GM12872 (cell line): ENCODE data around the gene CAPS.

ENCODE experiments used
- CTCF ChIP-seq: IDR thresholded peaks from 3 replicates; pipeline ENCODE4 v1.5.1; 2011; ENCODE audit warnings: low read depth, mild to moderate bottlenecking, low read length, moderate library complexity; ENCODE audit not compliant: insufficient read depth

CAPS gene

GRCh38 chr19:5894704-5895349 lies 19.2 kb upstream of the CAPS start:
- no peak for TF ChIP-seq CTCF

GRCh38 chr19:5895409-5895808 lies 18.6 kb upstream of the CAPS start:
- no peak for TF ChIP-seq CTCF

- no peak for TF ChIP-seq CTCF
Measured at GRCh38 chr19:5895890-5896289, 18.2 kb upstream of the CAPS start.

- TF ChIP-seq CTCF: no peak
Measured at GRCh38 chr19:5896365-5897076, 17.5 kb upstream of the CAPS start.

GRCh38 chr19:5897189-5897969 lies 16.7 kb upstream of the CAPS start:
- no peak; the same call in 2 of the 3 replicates for TF ChIP-seq CTCF

GRCh38 chr19:5899728-5900526 lies 14.1 kb upstream of the CAPS start:
- no peak for TF ChIP-seq CTCF

GRCh38 chr19:5900976-5901375 lies 13.1 kb upstream of the CAPS start:
- no peak for TF ChIP-seq CTCF
